ENCODE data around the gene SEC22C.

The SEC22C gene

GRCh38 chr3:42511736-42512135 lies 70.0 kb downstream of the SEC22C start:
- peaks cover 10% of the 10 kb centered on the region for H3K4me1 ChIP-seq (ENCODE audit: control insufficient read depth, insufficient read depth, low read length)
- H3K9me3 ChIP-seq (ENCODE audit: control insufficient read depth, insufficient read depth, low read length) = no peaks in the 10 kb centered on the region
- no peaks in the 10 kb centered on the region for H3K36me3 ChIP-seq (ENCODE audit: control insufficient read depth, insufficient read depth, low read length)

GRCh38 chr3:42511201-42511600 lies 70.6 kb downstream of the SEC22C start:
- H3K9me3 ChIP-seq (ENCODE audit: control insufficient read depth, insufficient read depth, low read length) = no peaks in the 10 kb centered on the region
- H3K9ac ChIP-seq (ENCODE audit: low read depth, low read length) = no peak overlapping the region
- no peaks in the 10 kb centered on the region; the same call in 1 of the 2 replicates for H3K27me3 ChIP-seq (ENCODE audit: control insufficient read depth, insufficient read depth, low read length)
- H3K36me3 ChIP-seq (ENCODE audit: control insufficient read depth, insufficient read depth, low read length) = no peaks in the 10 kb centered on the region
- no peak overlapping the region for H3K4me3 ChIP-seq (ENCODE audit: low read depth, low read length)
- peaks cover 10% of the 10 kb centered on the region for H3K4me1 ChIP-seq (ENCODE audit: control insufficient read depth, insufficient read depth, low read length)
- H3K27ac ChIP-seq (ENCODE audit: low read depth, low read length) = no peak overlapping the region

More at GRCh38 chr3:42511736-42512135, 70.0 kb downstream of the SEC22C start:
- Histone ChIP-seq H3K27ac (ENCODE audit: low read depth, low read length) (no peak overlapping the region), H3K27me3 (ENCODE audit: control insufficient read depth, insufficient read depth, low read length) (no peaks in the 10 kb centered on the region; the same call in 1 of the 2 replicates), H3K9ac (ENCODE audit: low read depth, low read length) (no peak overlapping the region), H3K4me3 (ENCODE audit: low read depth, low read length) (no peak overlapping the region)

- Histone ChIP-seq H3K4me3 (ENCODE audit: low read depth, low read length) (no peak overlapping the region), H3K27ac (ENCODE audit: low read depth, low read length) (no peak overlapping the region), H3K27me3 (ENCODE audit: control insufficient read depth, insufficient read depth, low read length) (no peaks in the 10 kb centered on the region; the same call in 1 of the 2 replicates), H3K36me3 (ENCODE audit: control insufficient read depth, insufficient read depth, low read length) (no peaks in the 10 kb centered on the region), H3K4me1 (ENCODE audit: control insufficient read depth, insufficient read depth, low read length) (peaks cover 10% of the 10 kb centered on the region), H3K9me3 (ENCODE audit: control insufficient read depth, insufficient read depth, low read length) (no peaks in the 10 kb centered on the region), H3K9ac (ENCODE audit: low read depth, low read length) (no peak overlapping the region)
Measured at GRCh38 chr3:42510325-42510724, 71.4 kb downstream of the SEC22C start.

GRCh38 chr3:42509111-42509510 lies 72.7 kb downstream of the SEC22C start:
- H3K4me1 ChIP-seq (ENCODE audit: control insufficient read depth, insufficient read depth, low read length) = peaks cover 10% of the 10 kb centered on the region
- no peaks in the 10 kb centered on the region for H3K9me3 ChIP-seq (ENCODE audit: control insufficient read depth, insufficient read depth, low read length)
- no peak overlapping the region for H3K27ac ChIP-seq (ENCODE audit: low read depth, low read length)
- no peak overlapping the region for H3K4me3 ChIP-seq (ENCODE audit: low read depth, low read length)
- no peaks in the 10 kb centered on the region for H3K36me3 ChIP-seq (ENCODE audit: control insufficient read depth, insufficient read depth, low read length)
- no peak overlapping the region for H3K9ac ChIP-seq (ENCODE audit: low read depth, low read length)
- no peaks in the 10 kb centered on the region; the same call in 1 of the 2 replicates for H3K27me3 ChIP-seq (ENCODE audit: control insufficient read depth, insufficient read depth, low read length)

- Histone ChIP-seq H3K9ac (ENCODE audit: low read depth, low read length) (no peak overlapping the region), H3K27ac (ENCODE audit: low read depth, low read length) (no peak overlapping the region), H3K4me3 (ENCODE audit: low read depth, low read length) (no peak overlapping the region), H3K4me1 (ENCODE audit: control insufficient read depth, insufficient read depth, low read length) (peaks cover 10% of the 10 kb centered on the region), H3K9me3 (ENCODE audit: control insufficient read depth, insufficient read depth, low read length) (no peaks in the 10 kb centered on the region), H3K27me3 (ENCODE audit: control insufficient read depth, insufficient read depth, low read length) (peaks cover 3% of the 10 kb centered on the region), H3K36me3 (ENCODE audit: control insufficient read depth, insufficient read depth, low read length) (no peaks in the 10 kb centered on the region)
Measured at GRCh38 chr3:42508562-42508961, 73.2 kb downstream of the SEC22C start.

GRCh38 chr3:42507761-42508335 lies 73.9 kb downstream of the SEC22C start:
- H3K4me3 ChIP-seq (ENCODE audit: low read depth, low read length) = no peak overlapping the region
- H3K27ac ChIP-seq (ENCODE audit: low read depth, low read length) = no peak overlapping the region
- H3K4me1 ChIP-seq (ENCODE audit: control insufficient read depth, insufficient read depth, low read length) = peaks cover 10% of the 10 kb centered on the region
- H3K36me3 ChIP-seq (ENCODE audit: control insufficient read depth, insufficient read depth, low read length) = no peaks in the 10 kb centered on the region
- no peak overlapping the region for H3K9ac ChIP-seq (ENCODE audit: low read depth, low read length)
- H3K9me3 ChIP-seq (ENCODE audit: control insufficient read depth, insufficient read depth, low read length) = no peaks in the 10 kb centered on the region
- H3K27me3 ChIP-seq (ENCODE audit: control insufficient read depth, insufficient read depth, low read length) = peaks cover 10% of the 10 kb centered on the region

- H3K27ac ChIP-seq (ENCODE audit: low read depth, low read length) = no peak overlapping the region
- H3K9ac ChIP-seq (ENCODE audit: low read depth, low read length) = no peak overlapping the region
- H3K4me1 ChIP-seq (ENCODE audit: control insufficient read depth, insufficient read depth, low read length) = peaks cover 10% of the 10 kb centered on the region
- no peaks in the 10 kb centered on the region for H3K9me3 ChIP-seq (ENCODE audit: control insufficient read depth, insufficient read depth, low read length)
- no peaks in the 10 kb centered on the region for H3K36me3 ChIP-seq (ENCODE audit: control insufficient read depth, insufficient read depth, low read length)
- no peak overlapping the region for H3K4me3 ChIP-seq (ENCODE audit: low read depth, low read length)
- peaks cover 11% of the 10 kb centered on the region for H3K27me3 ChIP-seq (ENCODE audit: control insufficient read depth, insufficient read depth, low read length)
Measured at GRCh38 chr3:42507252-42507651, 74.5 kb downstream of the SEC22C start.

- H3K9me3 ChIP-seq (ENCODE audit: control insufficient read depth, insufficient read depth, low read length) = no peaks in the 10 kb centered on the region
- H3K4me3 ChIP-seq (ENCODE audit: low read depth, low read length) = no peak overlapping the region
- peaks cover 10% of the 10 kb centered on the region for H3K4me1 ChIP-seq (ENCODE audit: control insufficient read depth, insufficient read depth, low read length)
- H3K27ac ChIP-seq (ENCODE audit: low read depth, low read length) = no peak overlapping the region
- H3K27me3 ChIP-seq (ENCODE audit: control insufficient read depth, insufficient read depth, low read length) = peaks cover 23% of the 10 kb centered on the region
- H3K36me3 ChIP-seq (ENCODE audit: control insufficient read depth, insufficient read depth, low read length) = no peaks in the 10 kb centered on the region
- no peak overlapping the region for H3K9ac ChIP-seq (ENCODE audit: low read depth, low read length)
Measured at GRCh38 chr3:42505849-42506410, 75.8 kb downstream of the SEC22C start.

GRCh38 chr3:42505128-42505848 lies 76.5 kb downstream of the SEC22C start:
- Histone ChIP-seq H3K9ac (ENCODE audit: low read depth, low read length) (no peak overlapping the region), H3K27ac (ENCODE audit: low read depth, low read length) (no peak overlapping the region), H3K4me1 (ENCODE audit: control insufficient read depth, insufficient read depth, low read length) (peaks cover 10% of the 10 kb centered on the region), H3K36me3 (ENCODE audit: control insufficient read depth, insufficient read depth, low read length) (no peaks in the 10 kb centered on the region), H3K4me3 (ENCODE audit: low read depth, low read length) (no peak overlapping the region), H3K27me3 (ENCODE audit: control insufficient read depth, insufficient read depth, low read length) (peaks cover 30% of the 10 kb centered on the region), H3K9me3 (ENCODE audit: control insufficient read depth, insufficient read depth, low read length) (no peaks in the 10 kb centered on the region)

- H3K4me1 ChIP-seq (ENCODE audit: control insufficient read depth, insufficient read depth, low read length) = peaks cover 10% of the 10 kb centered on the region
- no peak overlapping the region for H3K4me3 ChIP-seq (ENCODE audit: low read depth, low read length)
- H3K27ac ChIP-seq (ENCODE audit: low read depth, low read length) = no peak overlapping the region
- no peaks in the 10 kb centered on the region for H3K36me3 ChIP-seq (ENCODE audit: control insufficient read depth, insufficient read depth, low read length)
- no peaks in the 10 kb centered on the region for H3K9me3 ChIP-seq (ENCODE audit: control insufficient read depth, insufficient read depth, low read length)
- H3K27me3 ChIP-seq (ENCODE audit: control insufficient read depth, insufficient read depth, low read length) = peaks cover 37% of the 10 kb centered on the region
- H3K9ac ChIP-seq (ENCODE audit: low read depth, low read length) = no peak overlapping the region
Measured at GRCh38 chr3:42504334-42505127, 77.2 kb downstream of the SEC22C start.

All from HUES48 (cell line).